ENCODE data around the gene GSK3B.

DNA sequence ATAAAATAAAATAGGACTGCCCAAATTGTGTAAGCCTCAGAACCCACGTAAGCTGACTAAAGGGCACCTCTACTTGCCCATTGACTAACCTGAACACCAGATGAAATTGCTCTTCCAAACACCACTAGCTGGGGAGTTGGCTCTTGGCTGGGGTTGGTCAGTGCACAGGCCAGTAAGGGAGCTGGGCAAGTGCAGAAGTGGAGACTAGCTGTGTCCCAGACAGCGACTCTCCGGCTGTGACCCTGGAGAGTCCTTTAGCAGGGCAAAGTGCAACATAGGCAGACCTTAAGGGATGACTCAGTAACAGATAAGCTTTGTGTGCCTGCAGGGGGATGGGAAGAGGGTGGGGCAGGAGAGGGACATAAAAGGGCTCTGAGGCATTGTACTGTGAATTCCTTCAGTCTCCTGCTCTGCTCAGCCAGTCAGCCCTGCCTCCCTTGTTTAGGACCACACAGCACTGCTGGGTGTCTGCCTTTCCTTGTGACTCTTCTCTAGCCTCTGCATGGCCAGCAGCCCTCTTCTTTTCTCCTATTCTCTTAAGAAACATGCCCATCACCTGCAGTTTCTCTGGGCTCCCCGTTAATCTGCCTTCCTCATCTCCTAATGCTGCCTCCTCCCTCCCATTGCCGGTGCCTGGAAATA is 299.2 kb downstream of the GSK3B start:
- TF ChIP-seq ZFP30 (CRISPR knock-in tag; IDR thresholded peaks at IDR 0.05) (no peak), OSR1 (CRISPR knock-in tag; IDR thresholded peaks at IDR 0.05) (no peak), CSDC2 (CRISPR knock-in tag; IDR thresholded peaks at IDR 0.05) (no peak), ESRRG (CRISPR knock-in tag; IDR thresholded peaks at IDR 0.05) (no peak), ARNTL (CRISPR knock-in tag; IDR thresholded peaks at IDR 0.05; ENCODE audit: borderline replicate concordance, low read depth) (no peak), ZFP3 (CRISPR knock-in tag; IDR thresholded peaks at IDR 0.05) (no peak), ZNF70 (CRISPR knock-in tag; IDR thresholded peaks at IDR 0.05) (no peak), ZNF565 (CRISPR knock-in tag; conservative IDR thresholded peaks at IDR 0.05; ENCODE audit: low read depth) (no peak)
- TF ChIP-seq, protein P1, sequence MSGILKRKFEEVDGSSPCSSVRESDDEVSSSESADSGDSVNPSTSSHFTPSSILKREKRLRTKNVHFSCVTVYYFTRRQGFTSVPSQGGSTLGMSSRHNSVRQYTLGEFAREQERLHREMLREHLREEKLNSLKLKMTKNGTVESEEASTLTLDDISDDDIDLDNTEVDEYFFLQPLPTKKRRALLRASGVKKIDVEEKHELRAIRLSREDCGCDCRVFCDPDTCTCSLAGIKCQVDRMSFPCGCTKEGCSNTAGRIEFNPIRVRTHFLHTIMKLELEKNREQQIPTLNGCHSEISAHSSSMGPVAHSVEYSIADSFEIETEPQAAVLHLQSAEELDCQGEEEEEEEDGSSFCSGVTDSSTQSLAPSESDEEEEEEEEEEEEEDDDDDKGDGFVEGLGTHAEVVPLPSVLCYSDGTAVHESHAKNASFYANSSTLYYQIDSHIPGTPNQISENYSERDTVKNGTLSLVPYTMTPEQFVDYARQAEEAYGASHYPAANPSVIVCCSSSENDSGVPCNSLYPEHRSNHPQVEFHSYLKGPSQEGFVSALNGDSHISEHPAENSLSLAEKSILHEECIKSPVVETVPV (CRISPR knock-in tag; IDR thresholded peaks at IDR 0.05), result no peak
- TF ChIP-seq, protein P2, sequence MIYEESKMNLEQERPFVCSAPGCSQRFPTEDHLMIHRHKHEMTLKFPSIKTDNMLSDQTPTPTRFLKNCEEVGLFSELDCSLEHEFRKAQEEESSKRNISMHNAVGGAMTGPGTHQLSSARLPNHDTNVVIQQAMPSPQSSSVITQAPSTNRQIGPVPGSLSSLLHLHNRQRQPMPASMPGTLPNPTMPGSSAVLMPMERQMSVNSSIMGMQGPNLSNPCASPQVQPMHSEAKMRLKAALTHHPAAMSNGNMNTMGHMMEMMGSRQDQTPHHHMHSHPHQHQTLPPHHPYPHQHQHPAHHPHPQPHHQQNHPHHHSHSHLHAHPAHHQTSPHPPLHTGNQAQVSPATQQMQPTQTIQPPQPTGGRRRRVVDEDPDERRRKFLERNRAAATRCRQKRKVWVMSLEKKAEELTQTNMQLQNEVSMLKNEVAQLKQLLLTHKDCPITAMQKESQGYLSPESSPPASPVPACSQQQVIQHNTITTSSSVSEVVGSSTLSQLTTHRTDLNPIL (CRISPR knock-in tag; IDR thresholded peaks at IDR 0.05; ENCODE audit: low read depth), result no peak
- TF ChIP-seq, protein P3, sequence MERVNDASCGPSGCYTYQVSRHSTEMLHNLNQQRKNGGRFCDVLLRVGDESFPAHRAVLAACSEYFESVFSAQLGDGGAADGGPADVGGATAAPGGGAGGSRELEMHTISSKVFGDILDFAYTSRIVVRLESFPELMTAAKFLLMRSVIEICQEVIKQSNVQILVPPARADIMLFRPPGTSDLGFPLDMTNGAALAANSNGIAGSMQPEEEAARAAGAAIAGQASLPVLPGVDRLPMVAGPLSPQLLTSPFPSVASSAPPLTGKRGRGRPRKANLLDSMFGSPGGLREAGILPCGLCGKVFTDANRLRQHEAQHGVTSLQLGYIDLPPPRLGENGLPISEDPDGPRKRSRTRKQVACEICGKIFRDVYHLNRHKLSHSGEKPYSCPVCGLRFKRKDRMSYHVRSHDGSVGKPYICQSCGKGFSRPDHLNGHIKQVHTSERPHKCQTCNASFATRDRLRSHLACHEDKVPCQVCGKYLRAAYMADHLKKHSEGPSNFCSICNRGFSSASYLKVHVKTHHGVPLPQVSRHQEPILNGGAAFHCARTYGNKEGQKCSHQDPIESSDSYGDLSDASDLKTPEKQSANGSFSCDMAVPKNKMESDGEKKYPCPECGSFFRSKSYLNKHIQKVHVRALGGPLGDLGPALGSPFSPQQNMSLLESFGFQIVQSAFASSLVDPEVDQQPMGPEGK (CRISPR knock-in tag; IDR thresholded peaks at IDR 0.05; ENCODE audit: borderline replicate concordance), result no peak
- TF ChIP-seq, protein P4, sequence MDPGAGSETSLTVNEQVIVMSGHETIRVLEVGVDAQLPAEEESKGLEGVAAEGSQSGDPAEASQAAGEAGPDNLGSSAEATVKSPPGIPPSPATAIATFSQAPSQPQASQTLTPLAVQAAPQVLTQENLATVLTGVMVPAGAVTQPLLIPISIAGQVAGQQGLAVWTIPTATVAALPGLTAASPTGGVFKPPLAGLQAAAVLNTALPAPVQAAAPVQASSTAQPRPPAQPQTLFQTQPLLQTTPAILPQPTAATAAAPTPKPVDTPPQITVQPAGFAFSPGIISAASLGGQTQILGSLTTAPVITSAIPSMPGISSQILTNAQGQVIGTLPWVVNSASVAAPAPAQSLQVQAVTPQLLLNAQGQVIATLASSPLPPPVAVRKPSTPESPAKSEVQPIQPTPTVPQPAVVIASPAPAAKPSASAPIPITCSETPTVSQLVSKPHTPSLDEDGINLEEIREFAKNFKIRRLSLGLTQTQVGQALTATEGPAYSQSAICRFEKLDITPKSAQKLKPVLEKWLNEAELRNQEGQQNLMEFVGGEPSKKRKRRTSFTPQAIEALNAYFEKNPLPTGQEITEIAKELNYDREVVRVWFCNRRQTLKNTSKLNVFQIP (CRISPR knock-in tag; IDR thresholded peaks at IDR 0.05; ENCODE audit: borderline replicate concordance, low read depth), result no peak
